Activated gamma-delta T cell treated with anti-CD3 and anti-CD28 coated beads, Interleukin-2, amount 50 U/mL, for 16 hours (primary cell): ENCODE results near the gene RANBP9.

Experiments
- DNase-seq: peaks from one replicate; pipeline ENCODE4 v3.0.0-alpha.2; 2020; ENCODE audit warnings: low read depth

RANBP9 gene

GRCh38 chr6:13711733-13712598, at the start of gene RANBP9:
Gene RANBP9, minus strand, starts transcription at chr6:13711835. Its CDS starts 330 bp downstream, at chr6:13711505.
- DNase-seq = peak; percentile 84

- no peak for DNase-seq
Measured at GRCh38 chr6:13760307-13761304, 49.0 kb upstream of the RANBP9 start.

GRCh38 chr6:13759025-13759424, 47.4 kb upstream of the RANBP9 start:
- no peak for DNase-seq

- DNase-seq = no peak
Measured at GRCh38 chr6:13754644-13755043, 43.0 kb upstream of the RANBP9 start.

GRCh38 chr6:13743736-13744127, 32.1 kb upstream of the RANBP9 start:
- DNase-seq = no peak

- no peak for DNase-seq
Measured at GRCh38 chr6:13742961-13743735, 31.5 kb upstream of the RANBP9 start.

GRCh38 chr6:13741365-13741764, 29.7 kb upstream of the RANBP9 start:
- DNase-seq = no peak

GRCh38 chr6:13735031-13735430, 23.4 kb upstream of the RANBP9 start:
- no peak for DNase-seq

- no peak for DNase-seq
Measured at GRCh38 chr6:13733178-13733887, 21.7 kb upstream of the RANBP9 start.

GRCh38 chr6:13730704-13731103, 19.1 kb upstream of the RANBP9 start:
- no peak for DNase-seq

GRCh38 chr6:13729891-13730290, 18.3 kb upstream of the RANBP9 start:
- no peak for DNase-seq

GRCh38 chr6:13725570-13725969, 13.9 kb upstream of the RANBP9 start:
- DNase-seq = peak; percentile 26

GRCh38 chr6:13725052-13725451, 13.4 kb upstream of the RANBP9 start:
- no peak for DNase-seq

- DNase-seq = no peak
Measured at GRCh38 chr6:13724182-13724581, 12.5 kb upstream of the RANBP9 start.

- DNase-seq = no peak
Measured at GRCh38 chr6:13722880-13723279, 11.2 kb upstream of the RANBP9 start.

- no peak for DNase-seq
Measured at GRCh38 chr6:13718123-13718458, 6.5 kb upstream of the RANBP9 start.

- DNase-seq = no peak
Measured at GRCh38 chr6:13716955-13717295, 5.3 kb upstream of the RANBP9 start.

GRCh38 chr6:13716225-13716954, 4.8 kb upstream of the RANBP9 start:
- no peak for DNase-seq

GRCh38 chr6:13715444-13715883, 3.8 kb upstream of the RANBP9 start:
- DNase-seq = no peak

GRCh38 chr6:13712599-13712898, 914 bp upstream of the RANBP9 start:
- DNase-seq = no peak

- peak; percentile 44 for DNase-seq
Measured at GRCh38 chr6:13711324-13711732, 307 bp downstream of the RANBP9 start.
